T-cell (primary cell): ENCODE measurements around the gene LRRC42. TPM values are rescaled to one million over a fixed set of nuclear protein-coding genes. Genes with fewer than 3 reads are reported as not detected.

Experiments used
- ATAC-seq, 4 experiments: fragments of 200-7000 bp in 3 of 4; fragments of 150-1000 bp in 1 of 4; cut with Tn5 transposase; replicated peaks in 1 of 4; 1 replicate in 3 of 4; 2 replicates in 1 of 4; pipeline ENCODE4 v1.10.0; 2021; ENCODE audit warnings: moderate library complexity in 3 of 4, mild to moderate bottlenecking in 2 of 4, moderate number of reproducible peaks in 1 of 4
- CTCF ChIA-PET, 2 donors: fragments of 300-600 bp; sonication (Branson Sonifier 250); formaldehyde crosslinking; loops; one replicate each; lab custom pipeline; 2022; ENCODE audit warnings: antibody characterized with exemption in 2 of 2; lab: Charles Lee
- POLR2A ChIA-PET, 2 donors: fragments of 300-600 bp; sonication (Branson Sonifier 250); formaldehyde crosslinking; loops; one replicate each; lab custom pipeline; 2022; ENCODE audit warnings: antibody characterized with exemption in 2 of 2; lab: Charles Lee
- DNase-seq, 35 experiments: peaks; one replicate each; pipeline versions ENCODE4 v3.0.0 to v3.0.0-alpha.2; 2013 to 2023
- H3K27ac ChIP-seq: one replicate; pipeline ENCODE4 v1.5.1; 2013; ENCODE audit warnings: low read length
- H3K27me3 ChIP-seq, 2 experiments: replicated peaks in 1 of 2; 1 replicate in 1 of 2; 2 replicates in 1 of 2; pipeline versions ENCODE4 v1.6.1 to v1.7.0; 2013; ENCODE audit warnings: low read length in 1 of 2, mixed read lengths in 1 of 2; ENCODE audit not compliant: control insufficient read depth in 2 of 2, insufficient read depth in 2 of 2; ENCODE audit errors: extremely low read depth in 1 of 2
- H3K36me3 ChIP-seq, 2 donors: 1 replicate in 1 of 2; 2 replicates in 1 of 2; pipeline versions ENCODE4 v1.6.1 to v1.7.0; 2013; ENCODE audit warnings: low read length in 1 of 2; ENCODE audit not compliant: control insufficient read depth in 2 of 2, insufficient read depth in 1 of 2; ENCODE audit errors: extremely low read depth in 1 of 2
- H3K4me1 ChIP-seq, 2 experiments: 1 replicate in 1 of 2; 2 replicates in 1 of 2; pipeline versions ENCODE4 v1.6.1 to v1.7.0; 2013; ENCODE audit warnings: low read length in 2 of 2, mixed read lengths in 1 of 2; ENCODE audit not compliant: insufficient read depth in 2 of 2, control insufficient read depth in 1 of 2; ENCODE audit errors: extremely low read depth in 1 of 2
- H3K4me3 ChIP-seq, 2 donors: 1 replicate in 1 of 2; 2 replicates in 1 of 2; pipeline versions ENCODE4 v1.5.1 to v1.7.0; 2013; ENCODE audit warnings: mild to moderate bottlenecking in 2 of 2, low read length in 1 of 2, moderate library complexity in 1 of 2; ENCODE audit not compliant: control insufficient read depth in 1 of 2; ENCODE audit errors: extremely low read depth in 1 of 2
- H3K9me3 ChIP-seq: 2 replicates; pipeline ENCODE4 v1.7.0; 2013
- H3K27ac Mint-ChIP-seq, 2 donors: one replicate each; pipeline ENCODE4 v1.8.0; 2020 to 2021; ENCODE audit warnings: mild to moderate bottlenecking in 2 of 2, mixed read lengths in 2 of 2
- H3K27me3 Mint-ChIP-seq, 2 donors: one replicate each; pipeline ENCODE4 v1.8.0; 2021 to 2022; ENCODE audit warnings: mixed read lengths in 2 of 2
- H3K36me3 Mint-ChIP-seq: one replicate; pipeline ENCODE4 v1.8.0; 2021; ENCODE audit warnings: mixed read lengths
- H3K4me1 Mint-ChIP-seq, 3 donors: one replicate each; pipeline ENCODE4 v1.8.0; 2020 to 2022; ENCODE audit warnings: mixed read lengths in 3 of 3, mild to moderate bottlenecking in 1 of 3
- H3K4me3 Mint-ChIP-seq, 3 donors: one replicate each; pipeline ENCODE4 v1.8.0; 2020 to 2022; ENCODE audit warnings: mild to moderate bottlenecking in 3 of 3, mixed read lengths in 3 of 3, moderate library complexity in 3 of 3
- H3K9me3 Mint-ChIP-seq, 3 donors: one replicate each; pipeline ENCODE4 v1.8.0; 2020 to 2022; ENCODE audit warnings: mixed read lengths in 3 of 3
- WGBS: methylation state at CpG from one replicate; pipeline ENCODE4 v1.1.5; 2013; ENCODE audit warnings: missing lambda C conversion rate; ENCODE audit not compliant: insufficient coverage; 5-methylcytosine and 5-hydroxymethylcytosine counted together
- total RNA-seq, 35 experiments: library from RNA in 6 of 35; stranded (reverse) in 6 of 35; fragments of 120-200 nt in 1 of 35; gene quantifications; one replicate each; pipeline versions ENCODE4 v1.2.1 to v1.2.4 and lab custom pipeline; 2013 to 2026

Gene LRRC42
- total RNA-seq, 5 donors from 2014 or later (not counting 1 experiment from before 2014, with no cell fraction given): 6.3 to 8.8 (median 7.9) TPM

GRCh38 chr1:53919675-53920066 is 26.5 kb upstream of the LRRC42 start:
- Histone ChIP-seq H3K36me3 (peaks cover 0 to 13% of the 10 kb centered on the region in 2 donors), H3K4me1 (no peaks in the 10 kb centered on the region), H3K27ac (no peak overlapping the region), H3K27me3 (no peaks in the 10 kb centered on the region), H3K9me3 (no peaks in the 10 kb centered on the region), H3K4me3 (no peak overlapping the region)
- Mint-ChIP-seq H3K4me3 (no peak overlapping the region), H3K27me3 (no peaks in the 10 kb centered on the region), H3K27ac (peak overlapping the region; percentile 77 to 89), H3K9me3 (no peaks in the 10 kb centered on the region), H3K36me3 (peaks cover 30% of the 10 kb centered on the region), H3K4me1 (peaks cover 21 to 39% (median 29%) of the 10 kb centered on the region in 3 donors)
- ChIA-PET POLR2A (no interaction called here), CTCF (interaction anchor here in 1 of 2 donors (0.5 kb wide), 1 partner anchor 80 kb away, joined by 5 read pairs; no protein-coding TSS in a partner anchor)
- ATAC-seq: peak in 3 of 4 experiments; percentile 52 to 66 (median 60)
- WGBS: no CpG with 5 or more reads among the region's 3 CpGs
- no peak for DNase-seq

DNA sequence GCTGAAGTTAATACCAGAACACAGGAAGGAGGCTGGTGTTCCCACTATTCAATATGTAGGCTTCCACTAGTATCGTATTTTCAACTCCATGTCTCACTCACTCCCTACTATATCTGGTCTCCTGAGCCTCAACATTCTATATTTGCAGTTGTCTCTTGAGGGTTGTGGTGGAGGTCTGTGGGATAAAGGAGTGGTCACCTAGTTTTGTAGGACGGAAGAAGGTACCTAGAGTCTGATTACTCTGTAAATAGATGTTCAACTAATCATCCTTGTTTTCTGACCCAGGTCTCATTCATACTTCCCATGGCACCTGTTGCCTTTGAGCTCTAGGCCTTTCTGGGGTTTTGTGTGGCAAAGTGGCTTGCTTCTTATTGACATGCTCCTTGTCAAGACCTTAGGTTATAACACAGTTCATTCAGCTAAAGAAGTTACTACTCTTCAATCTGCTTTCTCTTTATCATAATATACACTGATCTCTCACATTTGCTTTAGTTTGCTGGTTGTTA is 18.7 kb upstream of the LRRC42 start:
- no peaks in the 10 kb centered on the region for H3K9me3 Mint-ChIP-seq
- H3K4me1 Mint-ChIP-seq: peaks cover 0 to 1% (median 0%) of the 10 kb centered on the region in 3 donors
- H3K4me3 Mint-ChIP-seq: no peak overlapping the region
- H3K27me3 Mint-ChIP-seq: no peaks in the 10 kb centered on the region
- Histone ChIP-seq H3K27me3 (no peaks in the 10 kb centered on the region), H3K4me3 (no peak overlapping the region), H3K27ac (no peak overlapping the region), H3K36me3 (peaks cover 2 to 26% of the 10 kb centered on the region in 2 donors), H3K9me3 (no peaks in the 10 kb centered on the region), H3K4me1 (no peaks in the 10 kb centered on the region)
- H3K27ac Mint-ChIP-seq: no peak overlapping the region
- H3K36me3 Mint-ChIP-seq: peaks cover 56% of the 10 kb centered on the region
- no peak for DNase-seq
- WGBS: no CpG with 5 or more reads among the region's 2 CpGs
- ChIA-PET CTCF (interaction anchor here in 1 of 2 donors (0.6 kb wide), 2 partner anchors 504 to 788 kb away, joined by 3 to 7 read pairs; no protein-coding TSS in a partner anchor), POLR2A (no interaction called here)
- ATAC-seq: no peak

GRCh38 chr1:53929246-53929960 is 16.7 kb upstream of the LRRC42 start:
- no peak for ATAC-seq
- H3K27me3 ChIP-seq: no peaks in the 10 kb centered on the region
- no peaks in the 10 kb centered on the region for H3K4me1 ChIP-seq
- WGBS: no CpG with 5 or more reads among the region's 2 CpGs
- DNase-seq: no peak
- H3K36me3 ChIP-seq: peaks cover 5 to 20% of the 10 kb centered on the region in 2 donors
- CTCF ChIA-PET: interaction anchor here in 1 of 2 donors (1.5 kb wide), 1 partner anchor 30 kb away, joined by 3 read pairs; no protein-coding TSS in a partner anchor
- POLR2A ChIA-PET: no interaction called here
- no peak overlapping the region for H3K4me3 Mint-ChIP-seq
- H3K4me1 Mint-ChIP-seq: peaks cover 0 to 1% (median 0%) of the 10 kb centered on the region in 3 donors
- H3K9me3 ChIP-seq: peaks cover 5% of the 10 kb centered on the region
- H3K4me3 ChIP-seq: no peak overlapping the region
- H3K36me3 Mint-ChIP-seq: peaks cover 52% of the 10 kb centered on the region
- H3K27ac Mint-ChIP-seq: peak overlapping the region in 1 of 2 donors; percentile 49
- no peaks in the 10 kb centered on the region for H3K27me3 Mint-ChIP-seq
- no peaks in the 10 kb centered on the region for H3K9me3 Mint-ChIP-seq
- no peak overlapping the region for H3K27ac ChIP-seq

- no peaks in the 10 kb centered on the region for H3K27me3 ChIP-seq
- no peaks in the 10 kb centered on the region for H3K4me1 ChIP-seq
- H3K27ac Mint-ChIP-seq: no peak overlapping the region
- H3K4me3 Mint-ChIP-seq: no peak overlapping the region
- DNase-seq: no peak
- H3K9me3 ChIP-seq: peaks cover 6% of the 10 kb centered on the region
- ATAC-seq: no peak
- H3K4me3 ChIP-seq: no peak overlapping the region
- ChIA-PET CTCF (interaction anchor here in 1 of 2 donors (0.6 kb wide), 1 partner anchor 31 kb away, joined by 3 read pairs; no protein-coding TSS in a partner anchor), POLR2A (no interaction called here)
- H3K27me3 Mint-ChIP-seq: no peaks in the 10 kb centered on the region
- WGBS: no CpG with 5 or more reads among the region's 3 CpGs
- no peaks in the 10 kb centered on the region for H3K9me3 Mint-ChIP-seq
- peaks cover 0 to 1% (median 0%) of the 10 kb centered on the region in 3 donors for H3K4me1 Mint-ChIP-seq
- H3K36me3 ChIP-seq: peaks cover 5 to 31% of the 10 kb centered on the region in 2 donors
- no peak overlapping the region for H3K27ac ChIP-seq
- H3K36me3 Mint-ChIP-seq: peaks cover 57% of the 10 kb centered on the region
Measured at GRCh38 chr1:53930932-53931331, 15.2 kb upstream of the LRRC42 start.

DNA sequence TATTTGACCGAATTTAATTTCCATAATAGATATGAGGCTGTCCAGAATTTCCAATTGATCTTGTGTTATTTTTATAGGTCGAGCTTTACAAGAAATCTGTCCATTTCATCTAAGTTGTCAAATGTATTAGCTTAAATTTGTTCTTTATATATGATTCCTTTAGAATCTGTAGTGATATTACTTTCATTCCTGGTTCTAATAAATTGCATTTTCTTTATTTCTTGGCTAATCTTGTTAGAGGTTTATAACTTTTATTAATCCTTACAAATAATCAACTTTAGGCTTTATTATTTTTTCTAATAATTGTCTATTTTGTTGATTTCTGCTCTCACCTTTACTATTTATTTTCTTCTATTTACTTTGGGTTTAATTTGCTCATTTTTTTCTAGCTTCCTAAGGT is 14.6 kb upstream of the LRRC42 start:
- DNase-seq (no peak), ATAC-seq (no peak)
- ChIA-PET POLR2A (no interaction called here), CTCF (no interaction called here)
- Mint-ChIP-seq H3K4me1 (peaks cover 0 to 1% (median under 1%) of the 10 kb centered on the region in 3 donors), H3K27me3 (no peaks in the 10 kb centered on the region), H3K9me3 (no peaks in the 10 kb centered on the region), H3K4me3 (no peak overlapping the region), H3K27ac (no peak overlapping the region), H3K36me3 (peaks cover 60% of the 10 kb centered on the region)
- Histone ChIP-seq H3K4me1 (no peaks in the 10 kb centered on the region), H3K4me3 (no peak overlapping the region), H3K27ac (no peak overlapping the region), H3K9me3 (peaks cover 6% of the 10 kb centered on the region), H3K36me3 (peaks cover 5 to 31% of the 10 kb centered on the region in 2 donors), H3K27me3 (no peaks in the 10 kb centered on the region)
- WGBS: no CpG with 5 or more reads among the region's 2 CpGs

GRCh38 chr1:53934170-53934765 is 11.9 kb upstream of the LRRC42 start:
- H3K9me3 Mint-ChIP-seq: no peaks in the 10 kb centered on the region
- ChIA-PET CTCF (interaction anchor here in 1 of 2 donors (0.6 to 1.3 kb wide), 4 partner anchors 12 to 44 kb away, joined by 3 to 4 read pairs (median 3); partner anchors contain the start of genes LRRC42 and YIPF1), POLR2A (no interaction called here)
- H3K27ac Mint-ChIP-seq: no peak overlapping the region
- H3K27me3 ChIP-seq: no peaks in the 10 kb centered on the region
- peaks cover 9 to 13% (median 12%) of the 10 kb centered on the region in 3 donors for H3K4me1 Mint-ChIP-seq
- WGBS: no CpG with 5 or more reads among the region's 1 CpG
- no peak overlapping the region for H3K4me3 ChIP-seq
- DNase-seq (no peak), ATAC-seq (no peak)
- H3K27ac ChIP-seq: no peak overlapping the region
- no peaks in the 10 kb centered on the region for H3K27me3 Mint-ChIP-seq
- H3K4me1 ChIP-seq: no peaks in the 10 kb centered on the region
- H3K9me3 ChIP-seq: peaks cover 6% of the 10 kb centered on the region
- H3K4me3 Mint-ChIP-seq: no peak overlapping the region
- peaks cover 7 to 23% of the 10 kb centered on the region in 2 donors for H3K36me3 ChIP-seq
- H3K36me3 Mint-ChIP-seq: peaks cover 56% of the 10 kb centered on the region
